HG03060 (cell line): Measurements from ENCODE around the gene GP1BB.
"Not testable (repeated sequence)": the region's sequence is repeated elsewhere in the genome, so short reads cannot be mapped to it uniquely, and the experiment has no call there.

Experiments used
- ATAC-seq: cut with Tn5 transposase; IDR thresholded peaks from one replicate; pipeline ENCODE4 v1.9.1; 2021; ENCODE audit warnings: low read depth, moderate number of reproducible peaks; ENCODE audit not compliant: unreplicated experiment

GP1BB gene

DNA sequence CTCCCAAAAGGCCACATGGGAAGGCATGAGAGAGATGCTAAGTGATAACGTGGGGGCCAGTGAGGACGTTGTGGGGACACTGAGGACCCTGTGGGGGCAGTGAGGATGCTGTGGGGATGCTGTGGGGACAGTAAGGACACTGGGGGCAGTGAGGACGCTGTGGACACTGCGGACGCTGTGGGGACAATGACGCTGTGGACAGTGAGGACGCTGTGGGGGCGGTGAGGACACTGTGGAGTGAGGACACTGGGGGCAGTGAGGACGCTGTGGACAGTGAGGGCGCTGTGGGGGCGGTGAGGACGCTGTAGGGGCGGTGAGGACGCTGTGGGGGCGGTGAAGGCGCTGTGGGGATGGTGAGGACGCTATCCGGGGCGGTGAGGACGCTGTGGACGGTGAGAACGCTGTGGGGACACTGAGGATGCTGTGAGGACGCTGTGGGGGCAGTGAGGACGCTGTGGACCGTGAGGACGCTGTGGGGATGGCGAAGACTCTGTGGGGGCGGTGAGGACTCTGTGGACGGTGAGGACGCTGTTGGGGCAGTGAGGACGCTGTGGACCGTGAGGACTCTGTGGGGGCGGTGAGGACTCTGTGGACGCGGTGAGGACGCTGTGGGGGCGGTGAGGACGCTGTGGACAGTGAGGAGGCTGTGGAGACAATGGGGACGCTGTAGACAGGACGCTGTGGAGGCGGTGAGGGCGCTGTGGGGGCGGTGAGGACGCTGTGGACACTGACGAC, 1.8 kb downstream of the GP1BB start:
- ATAC-seq: no peak

DNA sequence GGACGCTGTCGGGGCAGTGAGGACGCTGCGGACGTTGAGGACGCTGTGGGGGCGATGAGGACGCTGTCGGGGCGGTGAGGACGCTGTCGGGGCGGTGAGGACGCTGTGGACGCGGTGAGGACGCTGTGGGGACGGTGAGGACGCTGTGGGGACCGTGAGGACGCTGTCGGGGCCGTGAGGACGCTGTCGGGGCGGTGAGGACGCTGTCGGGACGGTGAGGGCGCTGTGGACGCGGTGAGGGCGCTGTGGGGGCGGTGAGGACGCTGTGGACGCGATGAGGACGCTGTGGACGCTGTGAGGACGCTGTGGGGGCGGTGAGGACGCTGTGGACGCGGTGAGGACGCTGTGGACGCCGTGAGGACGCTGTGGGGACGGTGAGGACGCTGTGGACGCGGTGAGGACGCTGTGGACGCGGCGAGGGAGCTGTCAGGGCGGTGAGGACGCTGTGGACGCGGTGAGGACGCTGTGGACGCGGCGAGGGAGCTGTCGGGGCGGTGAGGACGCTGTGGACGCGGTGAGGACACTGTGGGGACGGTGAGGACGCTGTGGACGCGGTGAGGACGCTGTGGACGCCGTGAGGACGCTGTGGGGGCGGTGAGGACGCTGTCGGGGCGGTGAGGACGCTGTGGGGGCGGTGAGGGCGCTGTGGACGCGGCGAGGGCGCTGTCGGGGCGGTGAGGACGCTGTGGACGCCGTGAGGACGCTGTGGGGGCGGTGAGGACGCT, 2.9 kb downstream of the GP1BB start:
- not testable (repeated sequence) for ATAC-seq

DNA sequence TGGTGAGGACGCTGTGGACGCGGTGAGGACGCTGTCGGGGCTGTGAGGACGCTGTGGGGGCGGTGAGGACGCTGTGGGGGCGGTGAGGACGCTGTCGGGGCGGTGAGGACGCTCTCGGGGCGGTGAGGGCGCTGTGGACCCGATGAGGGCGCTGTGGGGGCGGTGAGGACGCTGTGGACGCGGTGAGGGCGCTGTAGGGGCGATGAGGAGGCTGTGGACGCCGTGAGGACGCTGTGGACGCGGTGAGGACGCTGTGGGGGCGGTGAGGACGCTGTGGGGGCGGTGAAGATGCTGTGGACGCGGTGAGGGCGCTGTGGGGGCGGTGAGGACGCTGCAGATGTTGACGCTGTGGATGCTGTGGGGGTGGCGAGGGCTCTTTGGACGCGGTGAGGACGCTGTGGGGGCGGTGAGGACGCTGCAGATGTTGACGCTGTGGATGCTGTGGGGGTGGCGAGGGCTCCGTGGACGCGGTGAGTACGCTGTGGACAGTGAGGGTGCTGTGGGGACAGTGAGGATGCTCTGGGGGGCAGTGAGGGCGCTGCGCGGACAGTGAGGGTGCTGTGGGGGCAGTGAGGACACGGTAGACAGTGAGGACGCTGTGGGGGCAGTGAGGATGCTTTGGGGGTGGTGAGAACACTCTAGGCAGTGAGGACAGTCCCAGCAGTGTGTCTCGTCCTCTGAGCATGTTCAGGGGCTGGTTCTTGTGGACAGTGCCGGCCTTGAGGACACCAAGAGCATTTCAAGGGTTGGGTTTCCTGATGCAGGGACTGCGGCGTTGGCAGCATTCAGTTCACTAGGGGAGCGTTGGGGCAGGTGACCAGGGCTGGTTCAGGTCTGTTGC, 4.2 kb downstream of the GP1BB start:
- no peak for ATAC-seq

DNA sequence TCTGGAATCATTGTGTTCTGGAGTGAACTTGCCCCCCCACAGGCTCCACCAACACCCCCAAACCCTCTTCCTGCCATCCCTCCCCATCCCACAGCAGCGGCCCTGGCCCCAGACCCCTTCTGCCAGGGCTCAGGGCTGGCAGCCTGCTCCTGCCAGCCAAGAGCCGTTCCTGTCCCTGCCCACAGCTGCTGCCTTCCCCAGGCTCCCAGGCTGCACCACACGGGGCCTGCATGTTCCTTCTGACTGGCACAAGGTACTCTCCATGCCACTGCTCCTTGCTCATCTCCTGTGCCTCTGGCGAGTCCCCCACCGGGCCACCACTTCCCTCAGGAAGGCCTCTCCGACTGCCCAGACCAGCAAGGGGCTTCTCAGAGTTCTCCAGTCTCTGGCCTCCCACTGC, 4.9 kb downstream of the GP1BB start:
- ATAC-seq: no peak

DNA sequence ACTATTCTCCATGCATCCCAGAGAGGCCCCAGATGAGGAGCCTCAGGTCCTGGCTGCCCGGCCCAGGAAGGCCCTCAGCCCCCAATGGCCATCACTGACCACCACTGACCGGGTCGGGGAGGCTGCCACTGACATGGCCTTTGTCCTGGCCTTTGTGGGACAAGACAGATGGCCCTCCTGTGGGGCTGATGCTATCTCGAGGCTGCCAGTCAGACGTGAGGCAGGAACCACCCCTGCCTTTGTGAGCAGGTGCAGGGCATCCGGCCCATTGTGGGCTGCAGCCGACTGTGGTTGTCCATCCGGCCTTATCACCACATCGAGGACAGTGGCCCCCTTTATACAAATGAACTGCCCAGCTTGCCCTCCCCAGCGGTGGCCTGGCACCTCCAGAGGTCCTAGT, 5.5 kb downstream of the GP1BB start:
- no peak for ATAC-seq

DNA sequence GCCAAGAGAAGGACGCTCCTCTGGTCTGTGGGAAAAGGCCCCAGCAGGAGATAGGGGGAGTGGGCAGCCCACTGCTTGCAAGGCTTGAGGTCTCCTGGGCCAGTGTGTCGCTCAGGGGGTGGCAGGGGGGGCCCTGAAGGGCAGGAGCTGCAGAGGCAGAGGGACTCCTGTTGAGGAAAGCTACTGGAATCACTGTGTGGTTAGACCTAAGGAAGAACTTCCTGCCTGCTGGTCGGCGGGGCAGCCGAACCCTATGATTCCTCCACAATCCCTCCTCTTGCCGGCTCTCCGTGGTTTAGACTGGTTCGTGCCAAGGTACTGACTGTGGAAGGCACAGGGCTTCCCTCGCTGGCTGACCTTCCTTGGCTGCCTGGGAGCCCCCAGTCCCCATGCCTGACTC, 6.2 kb downstream of the GP1BB start:
- no peak for ATAC-seq

DNA sequence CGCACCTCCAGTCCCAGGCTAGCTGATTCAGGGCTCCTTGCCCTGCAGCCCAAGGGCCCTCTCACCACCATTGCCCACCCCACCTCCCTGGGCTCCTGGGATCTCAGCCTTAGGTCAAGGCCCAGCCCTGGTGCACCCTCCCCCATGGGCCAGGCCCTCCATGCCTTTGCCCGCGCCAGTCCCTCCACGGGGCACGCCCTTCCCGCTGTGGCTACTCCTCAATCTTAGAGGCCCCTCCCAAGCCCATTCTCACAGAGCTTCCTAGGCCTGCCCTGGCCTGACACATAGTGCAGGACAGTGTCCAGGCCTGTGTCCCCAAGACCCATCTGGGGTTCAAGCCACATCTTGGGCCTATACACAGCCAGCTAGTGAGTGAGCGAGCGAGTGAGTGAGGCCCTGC, 6.9 kb downstream of the GP1BB start:
- ATAC-seq: no peak

DNA sequence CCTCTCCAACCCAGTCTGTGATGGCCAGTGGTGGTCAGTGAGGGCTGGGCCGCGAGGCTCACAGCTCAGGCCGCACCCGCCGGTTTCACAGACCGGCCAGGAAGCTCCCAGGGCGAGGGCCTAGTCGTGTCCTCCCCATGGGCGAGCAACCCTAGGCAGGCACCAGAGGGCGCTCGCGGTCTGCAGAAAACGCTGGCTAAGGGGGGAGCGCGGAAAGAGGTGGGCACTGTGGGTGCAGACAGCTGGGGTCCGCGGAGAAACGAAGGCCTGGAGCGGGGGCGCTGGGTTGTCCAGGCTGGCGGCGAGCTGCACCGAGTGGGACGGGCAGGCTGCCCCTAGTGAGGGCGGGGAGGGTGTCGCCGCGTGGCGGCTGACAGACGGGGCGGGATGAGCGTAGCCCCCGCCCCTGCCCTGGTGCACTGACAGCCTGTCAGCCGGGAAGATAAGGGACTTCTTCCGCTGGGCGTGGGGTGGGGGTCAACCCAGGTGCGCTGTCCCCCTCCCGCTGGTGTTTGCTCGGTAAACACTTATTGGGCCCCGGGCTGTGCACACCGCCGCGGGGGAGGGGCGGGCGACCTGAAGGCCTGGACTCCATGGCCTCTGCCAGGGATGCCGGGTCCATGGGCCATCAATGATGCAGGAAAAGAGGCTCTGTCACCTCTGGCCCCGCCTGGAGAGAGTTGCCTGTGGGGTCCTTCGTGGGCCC, 7.5 kb downstream of the GP1BB start:
- ATAC-seq: no peak

DNA sequence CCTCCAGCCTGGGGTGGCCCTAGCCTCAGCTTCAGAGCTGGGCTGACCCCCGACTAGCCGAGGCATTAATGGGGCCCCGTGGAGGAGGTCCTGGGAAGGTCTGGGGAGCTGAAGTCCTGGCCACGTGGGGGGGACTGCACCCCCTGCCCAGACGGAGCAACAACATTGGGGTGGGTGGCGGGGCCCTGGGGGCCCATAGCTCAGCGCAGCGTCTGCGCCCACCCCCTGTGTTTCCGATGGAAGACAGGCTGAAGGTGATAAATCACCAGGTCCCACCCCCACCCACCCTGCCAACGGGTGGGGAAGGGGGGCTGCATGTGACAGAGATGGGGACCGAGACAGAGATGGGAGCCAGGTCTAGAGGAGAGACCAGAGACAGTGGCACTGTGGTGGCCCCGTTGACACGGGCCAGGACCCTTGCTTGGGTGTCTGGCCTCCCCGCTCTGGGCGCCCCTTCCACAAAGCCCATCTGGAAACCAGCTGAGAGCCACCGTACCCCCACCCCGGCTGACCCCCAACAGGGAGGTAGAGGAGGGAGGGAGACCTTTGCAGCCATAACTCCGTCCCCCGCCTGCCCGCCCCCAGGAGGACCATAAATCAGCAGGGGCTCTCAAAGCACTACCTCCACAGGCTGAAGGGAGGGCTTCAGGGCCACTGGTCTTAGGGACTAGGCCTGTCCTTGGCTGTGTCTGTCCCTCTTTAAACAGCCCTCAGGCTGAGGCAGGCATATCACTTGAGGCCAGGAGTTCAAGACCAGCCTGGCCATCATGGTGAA, 8.2 kb downstream of the GP1BB start:
- ATAC-seq: no peak

DNA sequence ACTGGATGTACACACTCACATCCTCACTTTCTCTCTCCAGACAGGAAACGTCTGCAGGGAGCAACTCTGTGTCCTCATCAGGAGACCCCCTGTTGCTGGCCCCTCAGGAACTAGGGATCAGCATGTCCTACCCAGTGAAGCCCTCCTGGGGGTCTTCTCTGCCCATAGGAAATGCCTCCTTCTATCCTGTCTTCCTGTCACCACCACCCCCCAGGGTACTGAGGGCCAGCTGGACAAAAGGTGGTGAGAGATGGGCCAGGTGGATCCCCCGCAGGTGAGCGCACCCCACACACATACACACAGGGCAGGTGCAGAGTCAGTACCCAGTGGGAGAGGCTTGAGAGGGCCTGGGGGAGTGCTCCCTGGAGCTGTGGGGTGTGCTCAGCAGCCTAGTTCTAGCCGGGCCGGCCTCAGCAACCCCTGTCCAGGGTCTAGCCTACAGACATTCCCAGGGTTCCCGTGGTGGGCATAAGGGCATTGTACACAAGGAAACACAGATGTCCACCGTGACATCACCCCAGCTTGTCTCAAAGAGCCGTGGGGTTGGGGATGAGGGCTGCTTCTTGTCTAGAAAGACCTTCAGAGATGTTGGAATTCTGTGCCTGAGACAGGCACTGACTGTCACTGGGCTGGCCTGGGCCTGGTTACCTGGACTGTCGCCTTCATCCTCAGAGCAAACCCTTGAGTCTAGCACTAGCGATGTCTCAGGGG, 9.2 kb downstream of the GP1BB start:
- no peak for ATAC-seq

DNA sequence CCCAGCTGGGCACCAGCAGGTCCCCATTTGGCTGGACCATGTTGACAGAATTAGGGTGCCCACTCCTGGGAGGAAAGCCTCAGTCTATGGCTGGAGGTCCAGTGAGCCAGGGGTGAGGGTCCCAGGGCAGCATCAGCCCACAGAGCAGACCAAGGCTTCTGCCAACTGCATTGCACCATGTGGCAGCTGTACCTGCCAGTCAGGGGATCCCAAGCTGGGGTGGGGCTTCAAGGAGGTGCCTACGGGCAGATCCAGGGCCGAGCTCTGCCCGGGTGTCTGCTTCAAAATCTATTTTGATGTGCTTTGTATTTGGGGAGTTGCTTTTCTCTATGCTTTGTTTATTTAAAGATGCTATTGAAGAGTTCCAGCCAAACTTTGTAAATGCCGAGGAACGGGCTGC, 10.4 kb downstream of the GP1BB start:
- ATAC-seq: no peak

DNA sequence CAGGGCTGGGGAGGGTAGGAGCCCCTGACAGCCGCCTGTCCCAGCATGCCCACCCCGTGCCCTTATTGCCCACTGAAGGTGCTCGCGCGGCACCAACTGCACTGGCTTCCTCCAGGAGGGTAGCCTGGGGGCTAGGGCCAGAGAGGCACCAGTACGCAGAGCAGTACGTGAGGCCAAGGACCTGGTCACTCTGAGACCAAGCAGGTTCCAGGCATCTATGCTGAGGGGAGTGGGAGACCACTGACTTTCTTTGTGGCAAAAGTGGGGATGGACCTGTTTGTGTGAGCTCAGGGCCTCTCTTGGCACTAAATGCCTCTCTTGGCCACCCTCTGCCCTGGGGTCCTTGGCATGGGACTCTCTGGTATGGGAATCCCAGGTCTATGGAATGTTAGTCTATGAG, 10.8 kb downstream of the GP1BB start:
- no peak for ATAC-seq

DNA sequence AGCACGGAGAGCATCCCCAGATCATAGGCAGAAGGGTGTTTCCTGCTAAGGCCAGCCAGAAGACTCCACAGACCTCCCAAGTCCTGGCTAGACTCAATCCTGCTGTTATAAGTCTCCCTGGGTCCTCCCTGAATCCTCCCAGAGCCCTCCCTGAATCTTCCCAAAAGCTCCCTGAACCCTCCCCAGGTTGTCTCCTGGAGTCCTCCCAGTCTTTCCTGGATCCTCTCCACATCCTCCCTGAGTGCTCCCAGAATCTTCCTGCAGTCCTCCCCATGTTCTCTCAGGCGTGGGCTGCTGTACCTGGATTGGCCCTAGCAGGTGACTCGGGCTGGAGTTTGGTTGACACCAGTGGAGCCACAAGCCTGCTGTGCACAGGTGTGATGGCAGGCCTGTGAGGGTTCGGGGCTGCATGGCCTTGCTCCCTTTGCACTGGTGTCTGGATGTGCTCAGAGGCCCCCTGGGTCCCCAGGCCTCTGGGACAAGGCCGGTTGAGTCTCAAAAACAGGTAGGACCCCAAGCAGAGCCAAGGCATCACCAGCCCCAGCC, 11.6 kb downstream of the GP1BB start:
- ATAC-seq: no peak

DNA sequence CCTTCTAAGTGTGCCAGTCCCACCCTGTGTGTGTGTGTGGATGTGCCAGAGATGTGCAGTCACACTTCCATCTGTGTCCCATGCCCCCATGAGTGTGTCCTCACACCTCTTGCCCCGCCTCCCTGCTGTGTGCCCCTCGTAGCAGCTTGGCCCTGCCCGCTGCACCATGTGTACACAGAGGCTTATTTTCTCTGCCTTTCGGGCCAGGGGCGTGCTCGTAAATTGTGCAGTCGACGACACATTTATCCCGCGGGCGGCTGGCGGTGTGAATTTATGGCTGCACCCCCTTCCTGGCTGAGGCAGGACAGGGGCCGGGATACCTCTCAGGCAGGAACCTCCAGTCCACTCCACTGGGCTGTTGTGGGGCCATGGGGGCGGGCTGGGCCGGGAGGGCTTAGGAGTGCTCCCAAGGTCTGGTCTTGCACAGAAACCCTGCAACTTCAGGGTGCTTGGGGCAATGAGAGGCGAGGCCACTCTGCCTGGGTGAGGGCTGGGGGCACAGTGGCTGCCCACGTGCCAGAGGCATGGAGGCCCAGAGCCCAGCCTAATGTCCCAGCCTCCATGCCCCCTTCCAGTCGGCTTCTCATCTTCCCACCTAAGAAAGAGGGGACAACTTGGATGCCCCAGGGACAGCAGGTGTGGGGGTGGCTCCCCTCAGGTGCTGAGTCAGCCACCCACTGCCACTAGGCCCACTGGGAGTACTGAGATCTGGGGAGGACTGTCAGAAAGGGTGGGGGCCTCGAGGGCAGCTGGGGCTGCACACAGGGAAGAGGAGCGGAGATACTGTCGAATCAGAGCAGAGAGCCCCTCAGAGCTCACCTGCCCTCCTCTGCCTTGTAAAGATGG, 12.5 kb downstream of the GP1BB start:
- ATAC-seq: no peak

DNA sequence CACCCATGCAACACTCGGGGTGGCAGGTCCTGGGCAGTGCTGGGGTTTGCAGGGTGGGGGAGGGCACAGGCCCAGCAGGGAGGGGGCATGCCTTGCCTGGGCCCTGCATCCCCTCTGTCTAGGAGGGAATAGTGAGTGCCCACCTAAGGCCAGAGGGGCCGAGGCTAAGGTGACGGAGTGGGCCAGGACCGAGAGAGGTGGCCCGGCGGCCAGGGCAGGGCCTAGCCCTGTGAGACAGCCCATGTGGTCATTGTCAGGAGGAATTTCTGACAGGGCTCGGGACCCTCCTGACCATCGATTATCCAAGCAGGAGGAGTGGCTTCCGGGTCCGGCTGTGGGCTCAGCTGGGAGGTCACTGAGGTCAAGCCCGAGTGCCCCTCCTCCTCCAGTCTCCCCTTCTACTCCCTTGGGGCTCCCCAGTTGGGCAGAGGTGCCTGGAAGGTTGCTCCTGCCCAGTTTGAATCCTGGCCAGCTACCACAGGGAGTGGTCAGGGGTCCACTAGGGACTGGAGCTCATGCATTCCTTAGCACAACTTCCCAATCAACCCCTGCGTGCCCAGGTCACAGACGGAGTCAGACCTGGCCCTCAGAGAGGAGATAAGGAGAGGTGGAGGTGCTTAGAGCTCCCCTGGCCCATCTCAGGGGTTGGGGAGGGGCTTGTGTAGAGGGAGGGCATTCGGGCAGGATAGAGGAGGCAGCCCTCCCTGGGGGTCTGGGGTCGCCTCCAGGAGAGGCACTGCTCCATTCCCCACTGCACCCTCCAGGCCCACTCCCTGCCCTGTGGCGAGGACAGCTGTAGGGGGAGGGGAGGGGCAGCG, 14.7 kb downstream of the GP1BB start:
- no peak for ATAC-seq

DNA sequence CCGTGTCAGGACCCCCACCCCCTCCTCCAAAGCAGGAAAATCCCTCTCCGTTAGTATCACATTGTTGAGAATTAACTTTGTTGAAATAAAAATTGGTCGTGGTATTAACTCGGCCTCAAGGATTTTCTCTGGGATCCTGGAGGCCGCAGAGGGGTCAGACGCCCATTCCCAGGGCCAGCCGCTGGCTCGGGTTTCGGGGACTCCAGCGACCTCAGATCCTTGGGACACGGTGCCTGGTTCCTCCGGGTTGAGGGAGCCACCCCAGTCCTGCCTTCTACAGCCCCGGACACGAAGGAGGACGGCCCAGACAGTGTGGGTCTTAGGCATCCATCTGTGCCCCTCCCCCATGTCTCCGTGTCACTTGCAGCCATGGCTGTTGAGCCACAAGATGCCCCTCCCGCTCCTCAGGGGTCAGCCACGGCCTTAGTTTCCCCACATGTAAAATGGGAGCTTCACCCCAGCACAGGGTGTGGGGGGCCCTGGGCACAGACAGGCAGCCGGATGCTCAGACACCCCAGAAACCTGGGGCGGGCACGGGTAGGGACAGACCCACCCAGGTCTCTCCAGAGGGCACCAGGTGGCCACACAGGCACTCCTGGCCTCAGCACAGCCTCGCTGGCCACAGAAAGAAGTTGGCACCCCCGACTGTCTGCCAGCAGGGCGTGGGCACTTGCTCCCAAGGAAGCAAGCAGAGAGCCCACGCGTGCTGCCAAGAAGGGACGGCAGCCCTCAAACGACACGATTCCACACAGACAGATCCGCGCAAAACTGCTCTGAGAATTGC, 15.5 kb downstream of the GP1BB start:
- ATAC-seq: no peak

DNA sequence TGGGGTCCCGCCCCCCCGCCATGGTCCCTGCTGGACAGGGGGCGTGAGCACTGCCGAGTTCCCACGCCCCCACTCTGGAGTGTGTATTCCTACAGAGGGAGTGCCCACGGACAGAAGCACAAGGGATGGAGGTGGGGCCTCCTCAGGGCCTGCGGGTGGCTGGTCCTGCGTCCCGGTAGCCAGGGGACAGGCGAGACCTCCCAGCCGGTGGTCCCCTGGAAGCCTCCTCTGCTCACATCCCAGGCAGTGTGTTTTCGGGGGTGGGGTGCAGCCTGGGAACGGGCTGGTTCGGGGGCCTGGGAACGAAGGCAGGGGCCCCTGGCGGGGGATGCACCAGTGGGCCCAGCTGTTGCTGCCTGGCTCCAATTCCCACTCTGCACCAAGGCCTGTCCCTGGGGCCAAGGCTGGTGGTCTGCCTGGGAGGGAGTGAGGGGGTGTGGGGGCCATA, 16.1 kb downstream of the GP1BB start:
- no peak for ATAC-seq
